HepG2 (cell line): ENCODE measurements around the gene HOXC11. TPM values are rescaled to one million over a fixed set of nuclear protein-coding genes. Genes with fewer than 3 reads are reported as not detected.

Source experiments
- ZBTB3 ChIP-seq: sonication (generic); formaldehyde crosslinking; IDR thresholded peaks from 2 replicates; pipeline ENCODE4 v1.4.0; 2020; ENCODE audit warnings: low read depth, mild to moderate bottlenecking, moderate library complexity, missing genetic modification reagents, borderline replicate concordance
- ZFP62 ChIP-seq: sonication (generic); formaldehyde crosslinking; IDR thresholded peaks from 2 replicates; pipeline ENCODE4 v1.4.0; 2020; ENCODE audit warnings: missing genetic modification reagents
- ZFY ChIP-seq: sonication (generic); formaldehyde crosslinking; IDR thresholded peaks from 2 replicates; pipeline ENCODE4 v1.4.0; 2020; ENCODE audit warnings: missing genetic modification reagents
- ZNF101 ChIP-seq: sonication (generic); formaldehyde crosslinking; IDR thresholded peaks from 2 replicates; pipeline ENCODE4 v1.4.0; 2020; ENCODE audit warnings: mild to moderate bottlenecking, low read depth, missing genetic modification reagents, borderline replicate concordance
- ZNF383 ChIP-seq: sonication (generic); formaldehyde crosslinking; IDR thresholded peaks from 2 replicates; pipeline ENCODE4 v1.4.0; 2020; ENCODE audit warnings: missing genetic modification reagents, mild to moderate bottlenecking, borderline replicate concordance
- ZNF703 ChIP-seq: sonication (generic); formaldehyde crosslinking; IDR thresholded peaks from 2 replicates; pipeline ENCODE4 v1.5.1; 2020; ENCODE audit warnings: missing genetic modification reagents, mild to moderate bottlenecking, moderate library complexity, borderline replicate concordance
- polyA plus RNA-seq, 8 experiments: library from polyadenylated mRNA; depleted of rRNA in 3 of 8; stranded (reverse) in 7 of 8; unstranded in 1 of 8; fragments of >200 nt; fragmentation: Illumina TruSeq in 4 of 8; extraction: Trizol in 4 of 8; gene quantifications; 2 replicates each; pipeline versions ENCODE4 v1.2.1 to v1.2.3, GENCODE V29; 2011 to 2016; ENCODE audit warnings: low read depth in 4 of 8, missing spikeins in 1 of 8, mixed read lengths in 1 of 8; ENCODE audit not compliant: insufficient read depth in 1 of 8
- total RNA-seq, 5 experiments: library from RNA; depleted of rRNA; stranded (reverse); fragments of >200 nt; fragmentation: Illumina TruSeq; extraction: Trizol; gene quantifications; 2 replicates each; pipeline ENCODE4 v1.2.3, GENCODE V29; 2016; ENCODE audit warnings: low read depth in 1 of 5
- TF ChIP-seq, protein P1 (sequence below): sonication (generic); formaldehyde crosslinking; IDR thresholded peaks from 2 replicates; pipeline ENCODE4 v1.8.1; 2023; ENCODE audit warnings: mild to moderate bottlenecking, missing genetic modification reagents, borderline replicate concordance
- TF ChIP-seq, protein P2 (sequence below): sonication (generic); formaldehyde crosslinking; IDR thresholded peaks from 2 replicates; pipeline ENCODE4 v1.5.0; 2020; ENCODE audit warnings: mild to moderate bottlenecking, missing genetic modification reagents, borderline replicate concordance
- TF ChIP-seq, protein P3 (sequence below): sonication (generic); formaldehyde crosslinking; conservative IDR thresholded peaks from 2 replicates; pipeline ENCODE4 v1.4.0; 2020; ENCODE audit warnings: missing genetic modification reagents
- TF ChIP-seq, protein P4 (sequence below): sonication (generic); formaldehyde crosslinking; IDR thresholded peaks from 2 replicates; pipeline ENCODE4 v1.8.0; 2022; ENCODE audit warnings: mild to moderate bottlenecking, missing genetic modification reagents; ENCODE audit not compliant: insufficient replicate concordance
- TF ChIP-seq, protein P5 (sequence below): sonication (generic); formaldehyde crosslinking; IDR thresholded peaks from 2 replicates; pipeline ENCODE4 v1.5.1; 2020; ENCODE audit warnings: missing genetic modification reagents, mild to moderate bottlenecking, borderline replicate concordance
- TF ChIP-seq, protein P6 (sequence below): sonication (generic); formaldehyde crosslinking; IDR thresholded peaks from 2 replicates; pipeline ENCODE4 v1.4.0; 2020; ENCODE audit warnings: missing genetic modification reagents
- TF ChIP-seq, protein P7 (sequence below): sonication (generic); formaldehyde crosslinking; IDR thresholded peaks from 2 replicates; pipeline ENCODE4 v1.4.0; 2020; ENCODE audit warnings: missing genetic modification reagents

HOXC11 gene
- total and polyA plus RNA-seq, 2 of the 13 experiments (the other 11 are each of a cell fraction or from before 2014, with no cell fraction given): not detected

DNA sequence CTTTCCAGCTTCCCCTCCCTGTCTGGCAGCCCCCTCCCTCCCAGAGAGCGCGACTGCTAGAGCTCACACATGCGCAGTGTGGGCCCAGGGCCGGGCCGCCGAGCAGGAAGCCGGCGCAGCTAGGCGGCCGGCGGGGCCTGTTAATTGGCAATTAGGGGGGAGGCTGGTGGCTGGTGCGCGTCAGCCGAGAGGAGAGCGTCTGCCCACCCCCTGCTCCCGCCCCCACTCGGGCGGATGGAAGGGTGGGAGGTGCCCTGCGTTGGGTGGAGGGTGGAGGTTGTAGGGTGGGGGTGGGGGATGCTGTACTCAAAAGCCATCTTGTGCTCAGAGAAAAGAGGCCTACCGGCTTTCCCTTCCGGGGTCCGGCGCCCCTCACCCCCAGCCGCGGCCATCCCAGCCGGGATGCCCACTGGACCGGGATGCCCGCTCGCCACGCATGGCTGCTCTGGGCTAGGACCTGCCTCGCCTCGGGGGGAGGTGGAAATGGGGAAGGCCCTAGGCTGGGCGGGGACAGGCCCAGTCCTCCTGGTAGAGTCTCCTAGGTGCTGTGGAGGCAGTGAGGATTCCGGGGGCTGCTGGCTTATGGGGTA lies 45.0 kb downstream of the HOXC11 start (continued):
- TF ChIP-seq, protein P1, sequence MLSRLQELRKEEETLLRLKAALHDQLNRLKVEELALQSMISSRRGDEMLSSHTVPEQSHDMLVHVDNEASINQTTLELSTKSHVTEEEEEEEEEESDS (CRISPR knock-in tag): no peak
- TF ChIP-seq ZFP62 (no peak), ZBTB3 (CRISPR knock-in tag) (no peak), ZFY (peak; percentile 49; the same call in 1 of the 2 replicates), ZNF383 (CRISPR knock-in tag) (no peak), ZNF101 (CRISPR knock-in tag) (no peak), ZNF703 (CRISPR knock-in tag) (no peak)
- TF ChIP-seq, protein P2, sequence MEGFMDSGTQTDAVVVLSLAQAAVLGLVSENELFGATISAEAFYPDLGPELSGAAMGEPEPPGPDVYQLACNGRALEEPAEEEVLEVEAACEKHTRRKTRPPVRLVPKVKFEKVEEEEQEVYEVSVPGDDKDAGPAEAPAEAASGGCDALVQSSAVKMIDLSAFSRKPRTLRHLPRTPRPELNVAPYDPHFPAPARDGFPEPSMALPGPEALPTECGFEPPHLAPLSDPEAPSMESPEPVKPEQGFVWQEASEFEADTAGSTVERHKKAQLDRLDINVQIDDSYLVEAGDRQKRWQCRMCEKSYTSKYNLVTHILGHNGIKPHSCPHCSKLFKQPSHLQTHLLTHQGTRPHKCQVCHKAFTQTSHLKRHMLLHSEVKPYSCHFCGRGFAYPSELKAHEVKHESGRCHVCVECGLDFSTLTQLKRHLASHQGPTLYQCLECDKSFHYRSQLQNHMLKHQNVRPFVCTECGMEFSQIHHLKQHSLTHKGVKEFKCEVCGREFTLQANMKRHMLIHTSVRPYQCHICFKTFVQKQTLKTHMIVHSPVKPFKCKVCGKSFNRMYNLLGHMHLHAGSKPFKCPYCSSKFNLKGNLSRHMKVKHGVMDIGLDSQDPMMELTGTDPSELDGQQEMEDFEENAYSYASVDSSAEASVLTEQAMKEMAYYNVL (CRISPR knock-in tag): no peak
- TF ChIP-seq, protein P3, sequence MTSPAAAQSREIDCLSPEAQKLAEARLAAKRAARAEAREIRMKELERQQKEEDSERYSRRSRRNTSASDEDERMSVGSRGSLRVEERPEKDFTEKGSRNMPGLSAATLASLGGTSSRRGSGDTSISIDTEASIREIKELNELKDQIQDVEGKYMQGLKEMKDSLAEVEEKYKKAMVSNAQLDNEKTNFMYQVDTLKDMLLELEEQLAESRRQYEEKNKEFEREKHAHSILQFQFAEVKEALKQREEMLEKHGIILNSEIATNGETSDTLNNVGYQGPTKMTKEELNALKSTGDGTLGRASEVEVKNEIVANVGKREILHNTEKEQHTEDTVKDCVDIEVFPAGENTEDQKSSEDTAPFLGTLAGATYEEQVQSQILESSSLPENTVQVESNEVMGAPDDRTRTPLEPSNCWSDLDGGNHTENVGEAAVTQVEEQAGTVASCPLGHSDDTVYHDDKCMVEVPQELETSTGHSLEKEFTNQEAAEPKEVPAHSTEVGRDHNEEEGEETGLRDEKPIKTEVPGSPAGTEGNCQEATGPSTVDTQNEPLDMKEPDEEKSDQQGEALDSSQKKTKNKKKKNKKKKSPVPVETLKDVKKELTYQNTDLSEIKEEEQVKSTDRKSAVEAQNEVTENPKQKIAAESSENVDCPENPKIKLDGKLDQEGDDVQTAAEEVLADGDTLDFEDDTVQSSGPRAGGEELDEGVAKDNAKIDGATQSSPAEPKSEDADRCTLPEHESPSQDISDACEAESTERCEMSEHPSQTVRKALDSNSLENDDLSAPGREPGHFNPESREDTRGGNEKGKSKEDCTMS: no peak
- TF ChIP-seq, protein P4, sequence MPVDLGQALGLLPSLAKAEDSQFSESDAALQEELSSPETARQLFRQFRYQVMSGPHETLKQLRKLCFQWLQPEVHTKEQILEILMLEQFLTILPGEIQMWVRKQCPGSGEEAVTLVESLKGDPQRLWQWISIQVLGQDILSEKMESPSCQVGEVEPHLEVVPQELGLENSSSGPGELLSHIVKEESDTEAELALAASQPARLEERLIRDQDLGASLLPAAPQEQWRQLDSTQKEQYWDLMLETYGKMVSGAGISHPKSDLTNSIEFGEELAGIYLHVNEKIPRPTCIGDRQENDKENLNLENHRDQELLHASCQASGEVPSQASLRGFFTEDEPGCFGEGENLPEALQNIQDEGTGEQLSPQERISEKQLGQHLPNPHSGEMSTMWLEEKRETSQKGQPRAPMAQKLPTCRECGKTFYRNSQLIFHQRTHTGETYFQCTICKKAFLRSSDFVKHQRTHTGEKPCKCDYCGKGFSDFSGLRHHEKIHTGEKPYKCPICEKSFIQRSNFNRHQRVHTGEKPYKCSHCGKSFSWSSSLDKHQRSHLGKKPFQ: no peak
- TF ChIP-seq, protein P5, sequence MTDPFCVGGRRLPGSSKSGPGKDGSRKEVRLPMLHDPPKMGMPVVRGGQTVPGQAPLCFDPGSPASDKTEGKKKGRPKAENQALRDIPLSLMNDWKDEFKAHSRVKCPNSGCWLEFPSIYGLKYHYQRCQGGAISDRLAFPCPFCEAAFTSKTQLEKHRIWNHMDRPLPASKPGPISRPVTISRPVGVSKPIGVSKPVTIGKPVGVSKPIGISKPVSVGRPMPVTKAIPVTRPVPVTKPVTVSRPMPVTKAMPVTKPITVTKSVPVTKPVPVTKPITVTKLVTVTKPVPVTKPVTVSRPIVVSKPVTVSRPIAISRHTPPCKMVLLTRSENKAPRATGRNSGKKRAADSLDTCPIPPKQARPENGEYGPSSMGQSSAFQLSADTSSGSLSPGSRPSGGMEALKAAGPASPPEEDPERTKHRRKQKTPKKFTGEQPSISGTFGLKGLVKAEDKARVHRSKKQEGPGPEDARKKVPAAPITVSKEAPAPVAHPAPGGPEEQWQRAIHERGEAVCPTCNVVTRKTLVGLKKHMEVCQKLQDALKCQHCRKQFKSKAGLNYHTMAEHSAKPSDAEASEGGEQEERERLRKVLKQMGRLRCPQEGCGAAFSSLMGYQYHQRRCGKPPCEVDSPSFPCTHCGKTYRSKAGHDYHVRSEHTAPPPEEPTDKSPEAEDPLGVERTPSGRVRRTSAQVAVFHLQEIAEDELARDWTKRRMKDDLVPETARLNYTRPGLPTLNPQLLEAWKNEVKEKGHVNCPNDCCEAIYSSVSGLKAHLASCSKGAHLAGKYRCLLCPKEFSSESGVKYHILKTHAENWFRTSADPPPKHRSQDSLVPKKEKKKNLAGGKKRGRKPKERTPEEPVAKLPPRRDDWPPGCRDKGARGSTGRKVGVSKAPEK (CRISPR knock-in tag): no peak
- TF ChIP-seq, protein P6, sequence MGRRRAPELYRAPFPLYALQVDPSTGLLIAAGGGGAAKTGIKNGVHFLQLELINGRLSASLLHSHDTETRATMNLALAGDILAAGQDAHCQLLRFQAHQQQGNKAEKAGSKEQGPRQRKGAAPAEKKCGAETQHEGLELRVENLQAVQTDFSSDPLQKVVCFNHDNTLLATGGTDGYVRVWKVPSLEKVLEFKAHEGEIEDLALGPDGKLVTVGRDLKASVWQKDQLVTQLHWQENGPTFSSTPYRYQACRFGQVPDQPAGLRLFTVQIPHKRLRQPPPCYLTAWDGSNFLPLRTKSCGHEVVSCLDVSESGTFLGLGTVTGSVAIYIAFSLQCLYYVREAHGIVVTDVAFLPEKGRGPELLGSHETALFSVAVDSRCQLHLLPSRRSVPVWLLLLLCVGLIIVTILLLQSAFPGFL (CRISPR knock-in tag): no peak
- TF ChIP-seq, protein P7, sequence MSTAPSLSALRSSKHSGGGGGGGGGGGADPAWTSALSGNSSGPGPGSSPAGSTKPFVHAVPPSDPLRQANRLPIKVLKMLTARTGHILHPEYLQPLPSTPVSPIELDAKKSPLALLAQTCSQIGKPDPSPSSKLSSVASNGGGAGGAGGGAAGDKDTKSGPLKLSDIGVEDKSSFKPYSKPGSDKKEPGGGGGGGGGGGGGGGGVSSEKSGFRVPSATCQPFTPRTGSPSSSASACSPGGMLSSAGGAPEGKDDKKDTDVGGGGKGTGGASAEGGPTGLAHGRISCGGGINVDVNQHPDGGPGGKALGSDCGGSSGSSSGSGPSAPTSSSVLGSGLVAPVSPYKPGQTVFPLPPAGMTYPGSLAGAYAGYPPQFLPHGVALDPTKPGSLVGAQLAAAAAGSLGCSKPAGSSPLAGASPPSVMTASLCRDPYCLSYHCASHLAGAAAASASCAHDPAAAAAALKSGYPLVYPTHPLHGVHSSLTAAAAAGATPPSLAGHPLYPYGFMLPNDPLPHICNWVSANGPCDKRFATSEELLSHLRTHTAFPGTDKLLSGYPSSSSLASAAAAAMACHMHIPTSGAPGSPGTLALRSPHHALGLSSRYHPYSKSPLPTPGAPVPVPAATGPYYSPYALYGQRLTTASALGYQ (CRISPR knock-in tag): no peak
